Activated effector memory CD4-positive, alpha-beta T cell treated with anti-CD3 and anti-CD28 coated beads, Interleukin-2, amount 50 U/mL, for 16 hours (primary cell): Measurements from ENCODE around the gene MRPS18A.

Source experiments
- DNase-seq: peaks from one replicate; pipeline ENCODE4 v3.0.0-alpha.2; 2020

Gene MRPS18A

GRCh38 chr6:43695967-43696291, 8.3 kb upstream of the MRPS18A start:
- no peak for DNase-seq

GRCh38 chr6:43695215-43695966, 7.8 kb upstream of the MRPS18A start:
- DNase-seq, result no peak

- DNase-seq, result no peak
Observed at GRCh38 chr6:43689421-43689820, 1.8 kb upstream of the MRPS18A start.

- DNase-seq, result no peak
Observed at GRCh38 chr6:43687079-43687436, 533 bp downstream of the MRPS18A start.

GRCh38 chr6:43683708-43684455, 3.7 kb downstream of the MRPS18A start:
- DNase-seq, result no peak

GRCh38 chr6:43682724-43683429, 4.7 kb downstream of the MRPS18A start:
- no peak for DNase-seq

- no peak for DNase-seq
Observed at GRCh38 chr6:43681303-43681702, 6.3 kb downstream of the MRPS18A start.

- no peak for DNase-seq
Observed at GRCh38 chr6:43680308-43681200, 7.0 kb downstream of the MRPS18A start.

- DNase-seq, result no peak
Observed at GRCh38 chr6:43679057-43679456, 8.5 kb downstream of the MRPS18A start.

GRCh38 chr6:43678341-43678740, 9.2 kb downstream of the MRPS18A start:
- DNase-seq, result no peak

- no peak for DNase-seq
Observed at GRCh38 chr6:43677759-43678158, 9.8 kb downstream of the MRPS18A start.

GRCh38 chr6:43676962-43677606, 10.5 kb downstream of the MRPS18A start:
- no peak for DNase-seq

- DNase-seq, result no peak
Observed at GRCh38 chr6:43674921-43675320, 12.7 kb downstream of the MRPS18A start.

GRCh38 chr6:43674291-43674690, 13.3 kb downstream of the MRPS18A start:
- DNase-seq, result no peak

GRCh38 chr6:43673444-43674084, 14.0 kb downstream of the MRPS18A start:
- DNase-seq, result no peak

- no peak for DNase-seq
Observed at GRCh38 chr6:43671801-43672690, 15.5 kb downstream of the MRPS18A start.

GRCh38 chr6:43671011-43671800, 16.4 kb downstream of the MRPS18A start:
- no peak for DNase-seq

- DNase-seq, result no peak
Observed at GRCh38 chr6:43670623-43670986, 17.0 kb downstream of the MRPS18A start.

- DNase-seq, result no peak
Observed at GRCh38 chr6:43669922-43670622, 17.5 kb downstream of the MRPS18A start.
